ENCODE measurements around the gene SLC24A4.
"Not testable (repeated sequence)": the region's sequence is repeated elsewhere in the genome, so short reads cannot be mapped to it uniquely, and the experiment has no call there.

Gene SLC24A4

DNA sequence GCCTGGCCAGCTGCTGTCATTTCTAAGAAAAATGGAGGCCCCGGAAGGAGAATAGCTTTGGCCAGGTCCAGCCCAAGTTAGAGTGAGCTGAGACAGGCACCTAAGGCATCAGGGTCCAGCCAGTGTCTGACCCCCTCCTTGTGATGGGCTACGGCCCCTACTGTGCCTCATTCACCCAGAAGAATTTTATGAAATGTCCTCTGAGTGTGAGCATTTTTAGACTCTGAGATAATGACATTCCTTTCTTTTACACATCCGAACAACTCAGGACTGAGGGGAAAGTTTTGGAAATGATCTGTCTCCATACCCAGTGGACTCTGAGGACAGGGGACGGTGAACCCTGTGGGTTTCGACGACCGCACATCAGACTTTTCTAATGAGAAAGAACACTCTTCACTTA, 50.4 kb downstream of the SLC24A4 start:
- DNase-seq = no peak

DNA sequence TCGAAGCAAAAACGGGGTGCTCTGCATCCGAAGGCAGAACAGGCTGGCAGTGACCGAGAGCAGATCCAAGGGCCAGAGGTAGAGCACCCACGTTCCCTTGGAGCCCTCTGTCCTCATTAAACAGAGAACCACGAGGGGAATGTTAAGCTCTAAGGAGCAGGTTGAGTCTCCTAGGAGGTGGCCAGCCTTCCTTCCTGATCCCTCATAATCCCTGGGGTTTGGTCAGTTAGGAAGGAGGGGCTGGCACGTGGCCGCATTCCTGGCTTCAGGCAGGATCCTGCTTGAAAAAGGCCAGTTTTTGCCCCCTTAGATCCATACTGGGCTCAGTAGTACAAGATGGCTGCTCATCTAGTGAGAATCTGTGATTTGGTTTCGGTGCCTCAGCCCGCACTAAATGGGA, 57.2 kb downstream of the SLC24A4 start:
- DNase-seq = no peak

DNA sequence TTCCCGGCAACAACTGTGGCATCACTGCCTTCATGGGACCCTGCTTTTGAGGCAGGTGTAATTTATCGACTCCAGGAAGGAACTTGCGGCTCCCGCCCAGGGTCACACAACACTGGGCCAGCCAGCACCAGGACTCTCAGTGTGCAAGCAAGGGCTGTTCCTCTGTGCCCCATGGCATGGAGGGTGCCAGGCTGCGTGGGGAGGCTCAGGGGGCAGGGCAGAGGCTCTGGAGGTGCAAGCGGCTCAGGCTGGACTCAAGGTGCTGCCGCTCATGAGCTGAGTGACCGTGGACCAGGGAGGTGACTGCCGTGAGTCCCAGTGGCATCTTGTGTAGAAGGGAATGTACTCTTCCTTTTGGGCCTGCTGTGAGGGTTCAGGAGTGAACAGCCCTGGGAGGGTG, 57.6 kb downstream of the SLC24A4 start:
- DNase-seq = no peak

DNA sequence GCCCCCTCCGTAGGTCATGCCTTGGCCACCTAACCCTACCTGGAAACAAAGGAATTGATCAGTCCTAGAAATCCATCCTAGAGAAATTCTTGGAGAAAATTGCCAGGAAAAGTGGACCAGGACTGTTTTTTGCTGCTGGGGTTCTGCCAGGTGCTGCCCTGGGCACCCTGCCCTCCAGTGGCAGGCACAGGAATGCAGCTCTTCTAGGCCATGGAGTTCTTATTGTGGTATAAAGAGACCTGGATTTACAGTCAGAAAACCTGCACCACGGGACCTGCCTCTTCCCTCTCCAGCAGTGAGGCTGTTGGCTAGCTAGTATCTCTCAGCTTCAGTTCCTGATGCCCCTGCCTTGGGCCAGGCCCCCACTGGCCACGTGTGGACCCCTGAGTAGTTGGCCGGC, 59.7 kb downstream of the SLC24A4 start:
- no peak for DNase-seq

DNA sequence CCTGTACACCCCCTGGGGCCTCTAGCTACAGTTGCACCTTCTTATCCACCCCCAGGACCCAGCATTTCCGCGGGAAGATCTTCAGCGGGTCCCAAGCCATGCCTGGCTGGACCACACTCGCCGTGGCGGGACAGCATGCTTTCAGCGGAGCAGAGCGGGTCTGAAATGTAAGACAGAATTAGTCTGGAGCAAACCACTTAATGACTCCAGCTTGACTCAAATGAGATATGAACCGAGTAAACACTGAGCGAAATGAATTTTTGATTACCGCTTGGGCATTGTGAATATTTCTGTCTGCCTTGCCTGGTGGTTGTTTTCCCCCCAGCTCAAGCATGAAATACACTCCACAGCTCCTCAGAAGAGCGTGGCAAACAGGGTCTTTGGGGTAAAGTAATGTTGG, 60.8 kb downstream of the SLC24A4 start:
- DNase-seq = no peak

DNA sequence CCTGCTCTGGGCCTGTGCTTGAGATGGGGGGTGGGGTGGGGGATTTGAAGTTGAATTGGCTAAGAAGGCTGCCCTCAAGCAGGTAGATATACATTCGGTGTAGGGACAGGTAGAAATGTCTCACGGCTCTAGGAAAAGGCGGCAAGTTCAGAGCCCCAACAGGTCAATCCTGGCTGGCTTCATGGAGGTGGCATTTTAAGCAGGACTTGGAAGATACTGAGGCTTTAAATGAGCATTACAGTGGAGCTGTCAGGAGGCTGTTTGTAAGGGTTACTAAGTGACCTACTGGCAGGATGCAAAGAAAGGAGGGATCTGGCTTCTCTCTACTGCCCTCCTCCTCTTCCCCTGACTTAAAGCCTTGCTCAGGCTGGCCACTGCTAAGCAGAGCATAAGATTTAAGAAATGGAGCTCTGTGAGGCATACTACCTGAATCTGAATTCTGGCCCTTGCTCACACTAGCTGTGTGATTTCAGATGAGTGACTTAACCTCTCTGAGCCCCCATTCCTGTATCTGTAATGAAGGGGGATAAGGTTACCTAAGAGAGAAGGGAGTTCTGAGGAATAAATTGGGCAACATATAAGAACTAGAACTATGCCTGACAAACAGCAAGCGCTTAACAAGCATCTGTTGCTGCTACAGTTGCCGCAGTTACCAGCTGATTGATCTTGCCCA, 61.6 kb downstream of the SLC24A4 start:
- DNase-seq = no peak

DNA sequence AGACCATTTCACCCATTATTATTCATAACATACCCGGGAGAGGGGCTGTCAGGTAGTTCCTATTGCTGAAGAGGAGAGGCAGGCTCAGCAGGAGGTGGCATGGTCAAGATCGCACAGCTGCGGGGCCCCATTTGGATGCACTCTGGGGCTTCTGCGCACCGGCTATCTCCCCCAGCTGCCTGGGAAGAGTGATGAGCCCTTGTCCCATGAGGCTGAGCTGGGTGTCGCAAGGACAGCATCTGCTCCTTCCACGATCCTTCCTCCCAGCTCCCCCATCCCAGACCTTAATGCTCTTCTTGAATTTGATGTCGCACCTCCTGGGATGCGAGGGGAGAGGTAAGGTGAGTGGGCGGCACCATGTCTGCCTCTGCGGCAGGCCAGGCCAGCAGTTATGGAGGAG, 62.6 kb downstream of the SLC24A4 start:
- DNase-seq = no peak

DNA sequence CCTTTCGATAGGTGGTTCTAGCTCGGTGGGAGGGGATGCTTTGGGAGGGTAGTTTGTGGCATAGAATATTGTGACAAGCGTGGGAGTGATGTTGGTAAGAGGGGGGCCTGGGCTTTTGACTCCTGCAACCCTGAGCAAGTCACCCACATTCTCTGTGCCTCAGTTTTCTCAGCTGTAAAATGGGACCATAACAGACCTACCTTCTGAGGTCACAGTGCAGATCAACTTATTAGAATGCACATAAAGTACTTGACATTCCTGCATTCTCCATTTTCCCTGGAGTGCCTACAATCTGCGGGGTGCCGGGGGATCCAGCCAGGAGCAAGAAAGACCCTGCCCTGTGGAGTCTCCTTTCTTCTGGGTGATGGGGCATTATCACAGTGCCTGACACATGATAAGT, 63.2 kb downstream of the SLC24A4 start:
- DNase-seq = no peak

DNA sequence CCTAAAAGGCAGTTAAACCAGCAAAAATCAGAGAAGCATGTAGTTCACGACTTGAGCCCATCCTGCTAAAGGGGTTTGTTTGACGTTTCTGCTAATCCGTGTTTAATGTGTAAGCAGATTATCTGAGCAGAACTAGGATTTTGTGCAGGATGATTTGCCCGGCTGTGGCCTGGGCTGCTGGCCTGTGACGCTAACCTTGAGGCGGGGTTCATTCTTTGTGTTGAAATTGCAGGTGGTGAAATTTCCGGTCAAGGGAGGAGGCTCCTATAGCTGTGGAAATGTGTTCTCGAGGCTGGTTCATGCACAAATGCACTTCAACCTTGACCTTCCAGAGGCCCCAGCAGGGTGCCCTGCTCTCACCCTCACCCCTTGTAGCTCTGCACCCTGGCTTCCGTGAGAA, 63.7 kb downstream of the SLC24A4 start:
- no peak for DNase-seq

DNA sequence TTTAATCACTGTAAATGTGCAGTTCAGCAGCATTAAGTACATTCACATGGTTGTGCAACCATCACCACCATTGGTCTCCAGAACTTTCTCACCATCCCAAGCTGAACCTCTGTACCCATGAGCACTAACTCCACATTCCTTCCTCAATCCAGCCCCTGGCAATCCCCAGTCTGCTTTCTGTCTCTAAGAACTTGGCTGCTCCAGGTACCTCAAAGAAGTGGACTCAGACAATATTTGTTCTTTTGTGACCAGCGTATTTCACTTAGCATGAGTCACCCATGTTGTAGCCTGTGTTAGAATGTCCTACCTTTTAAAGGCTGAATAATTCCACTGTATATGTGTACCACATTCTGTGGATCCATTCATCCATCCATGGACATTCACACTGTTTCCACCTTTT, 64.6 kb downstream of the SLC24A4 start:
- DNase-seq = no peak

DNA sequence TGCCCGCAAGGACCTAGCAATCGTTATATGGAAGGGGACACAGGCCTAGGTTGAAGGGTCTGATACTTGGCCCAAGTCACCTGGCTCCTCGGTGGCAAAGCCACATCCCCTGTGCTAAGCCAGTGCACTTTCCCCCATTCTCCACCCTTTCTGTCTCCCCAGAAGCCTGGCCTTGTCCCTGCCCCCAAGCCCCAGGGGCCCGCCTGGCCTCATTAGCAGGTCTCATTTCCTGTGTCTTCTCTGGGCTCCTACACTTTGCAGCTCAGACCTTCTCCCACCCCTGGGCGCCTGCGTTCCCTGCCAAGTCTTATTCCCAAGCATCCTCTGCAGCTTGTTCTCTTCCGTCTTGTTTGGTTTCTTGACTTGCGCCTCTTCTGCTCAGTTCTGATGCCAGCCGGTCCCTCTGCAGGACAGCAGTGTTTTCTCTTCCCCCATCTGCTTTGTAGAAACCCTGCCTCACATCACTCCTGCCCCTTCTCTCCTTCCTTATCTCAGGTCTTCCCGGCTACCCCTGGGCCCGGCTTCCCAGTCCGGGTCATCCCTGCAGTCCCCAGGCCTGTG, 66.7 kb downstream of the SLC24A4 start:
- no peak for DNase-seq

DNA sequence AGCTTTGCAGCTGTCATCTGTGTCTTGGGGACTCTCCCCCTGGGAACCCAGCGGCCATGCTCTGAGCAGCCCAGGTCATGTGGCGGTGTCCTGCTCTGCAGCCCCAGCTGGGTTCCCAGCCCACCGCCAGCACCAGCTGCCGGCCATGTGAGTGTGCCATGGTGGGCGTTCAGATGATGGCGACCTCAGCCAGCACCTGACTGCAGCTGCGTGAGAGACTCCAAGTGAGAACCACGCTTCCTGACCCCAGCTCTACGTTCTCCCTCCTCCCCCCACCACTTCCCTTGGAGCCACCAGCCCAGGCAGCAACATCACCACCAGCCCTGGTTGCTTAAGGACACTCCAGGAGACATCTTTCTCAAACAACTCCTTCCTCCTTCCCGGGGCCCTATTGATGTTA, 68.8 kb downstream of the SLC24A4 start:
- DNase-seq = no peak

DNA sequence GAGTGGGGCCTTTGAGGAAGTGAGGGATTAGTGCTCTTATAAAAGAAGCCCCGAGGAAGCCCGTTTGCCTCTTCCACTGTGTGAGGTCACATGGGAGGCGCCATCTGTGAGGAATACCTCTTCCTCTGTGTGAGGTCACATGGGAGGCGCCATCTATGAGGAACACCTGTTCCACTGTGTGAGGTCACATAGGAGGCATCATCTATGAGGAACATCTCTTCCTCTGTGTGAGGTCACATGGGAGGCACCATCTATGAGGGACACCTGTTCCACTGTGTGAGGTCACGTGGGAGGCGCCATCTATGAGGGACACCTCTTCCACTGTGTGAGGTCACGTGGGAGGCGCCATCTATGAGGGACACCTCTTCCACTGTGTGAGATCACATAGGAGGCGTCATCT, 69.7 kb downstream of the SLC24A4 start:
- DNase-seq = no peak

DNA sequence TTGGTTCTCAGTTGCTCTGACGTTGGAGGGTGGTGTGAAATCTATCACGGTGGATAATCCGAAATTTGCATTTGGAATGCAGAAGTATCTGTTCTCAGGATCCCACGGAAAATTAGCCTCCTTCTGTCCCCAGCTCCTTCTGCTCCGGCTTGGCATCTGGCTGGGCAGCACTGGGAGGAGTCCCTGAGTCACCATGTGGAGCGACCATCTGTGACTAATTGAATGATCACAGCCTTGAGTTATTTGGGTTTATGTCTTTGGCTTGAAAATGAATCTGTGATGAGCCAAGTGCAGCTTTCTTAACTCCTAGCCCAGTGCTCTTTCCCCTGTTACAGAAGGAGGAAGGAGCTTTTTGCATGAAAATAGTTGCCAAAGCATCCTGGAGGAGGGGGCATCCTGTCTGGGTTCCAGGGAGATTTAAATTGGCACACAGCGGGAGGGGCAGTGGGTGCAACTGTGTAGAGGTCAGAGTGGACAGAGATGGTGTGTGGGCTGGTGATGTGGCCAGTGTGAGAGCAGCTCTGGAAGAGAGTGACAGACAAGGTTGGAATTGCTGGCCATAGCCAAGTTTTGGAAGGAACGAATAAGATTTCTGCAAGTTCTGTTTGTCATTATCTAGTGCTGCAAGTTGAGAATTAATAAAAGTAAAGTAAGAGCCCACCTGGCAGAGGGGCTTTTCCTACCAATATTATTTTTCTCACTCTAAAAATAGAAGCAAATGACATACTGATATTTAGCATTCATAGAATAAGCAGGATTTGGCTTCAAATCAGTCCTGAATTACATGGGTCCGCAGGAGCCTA, 74.4 kb downstream of the SLC24A4 start:
- DNase-seq = no peak

DNA sequence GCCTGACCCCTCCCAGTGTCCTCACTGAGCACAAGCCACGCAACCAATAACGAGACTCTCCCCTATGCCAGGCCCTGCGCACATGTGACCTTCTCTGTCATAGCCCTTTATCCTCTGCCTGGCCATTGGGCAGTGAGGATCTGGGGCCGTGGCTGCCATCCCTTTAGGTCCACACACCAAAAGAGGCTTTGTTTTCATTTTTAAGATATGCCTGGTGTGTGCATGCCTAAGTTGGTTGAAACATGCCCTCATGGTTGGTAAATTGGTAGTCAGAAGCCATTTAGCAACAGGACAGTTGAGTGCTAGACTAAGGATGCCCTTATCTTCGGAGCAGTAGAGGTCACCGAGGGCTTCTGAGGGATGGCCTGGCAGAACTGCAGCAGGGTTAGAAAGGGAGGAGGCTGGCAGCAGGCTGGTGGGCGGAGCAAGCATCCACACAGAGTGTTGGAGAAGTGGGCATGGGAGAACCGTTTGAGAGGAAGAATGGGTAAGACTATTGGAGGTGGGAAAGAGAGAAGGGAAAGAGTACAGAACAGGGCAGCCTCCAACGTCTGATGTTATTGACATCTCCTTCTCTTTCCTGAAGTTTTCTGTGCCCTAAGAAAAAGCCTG, 75.1 kb downstream of the SLC24A4 start:
- DNase-seq = no peak

DNA sequence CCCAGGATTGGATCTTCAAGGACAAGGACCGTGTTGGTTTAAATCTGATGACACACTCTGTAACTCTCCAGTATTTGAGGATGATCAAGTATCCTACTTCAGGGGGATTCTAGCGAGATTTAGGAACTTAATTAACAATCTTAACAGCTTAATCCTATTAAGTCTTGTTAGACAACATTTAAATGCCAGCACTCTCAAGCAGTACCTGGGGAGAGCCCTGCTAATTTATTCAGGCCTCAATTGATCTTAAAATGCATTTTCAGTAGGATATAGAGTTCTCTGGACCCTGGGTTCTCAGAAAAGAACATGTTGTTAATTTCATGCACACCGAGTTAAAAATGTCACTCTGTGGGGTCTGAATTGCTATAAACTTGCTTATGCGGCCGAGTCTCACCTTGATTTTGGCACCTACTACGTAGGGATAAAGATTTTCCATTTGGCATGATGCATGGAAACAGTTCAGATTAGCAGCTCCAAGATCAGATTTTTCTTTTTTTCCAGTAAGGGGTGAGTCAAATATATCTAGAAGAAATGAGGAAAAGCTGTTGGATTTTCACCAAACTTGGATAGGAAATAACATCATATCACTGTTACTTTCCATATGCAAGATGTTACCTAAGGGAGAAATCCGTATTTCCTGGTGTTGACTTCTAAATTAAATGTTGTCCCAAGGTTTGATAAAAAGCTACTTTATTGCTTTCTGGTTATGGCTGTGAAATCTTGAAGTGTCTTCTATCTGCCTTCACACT, 76.1 kb downstream of the SLC24A4 start:
- no peak for DNase-seq

DNA sequence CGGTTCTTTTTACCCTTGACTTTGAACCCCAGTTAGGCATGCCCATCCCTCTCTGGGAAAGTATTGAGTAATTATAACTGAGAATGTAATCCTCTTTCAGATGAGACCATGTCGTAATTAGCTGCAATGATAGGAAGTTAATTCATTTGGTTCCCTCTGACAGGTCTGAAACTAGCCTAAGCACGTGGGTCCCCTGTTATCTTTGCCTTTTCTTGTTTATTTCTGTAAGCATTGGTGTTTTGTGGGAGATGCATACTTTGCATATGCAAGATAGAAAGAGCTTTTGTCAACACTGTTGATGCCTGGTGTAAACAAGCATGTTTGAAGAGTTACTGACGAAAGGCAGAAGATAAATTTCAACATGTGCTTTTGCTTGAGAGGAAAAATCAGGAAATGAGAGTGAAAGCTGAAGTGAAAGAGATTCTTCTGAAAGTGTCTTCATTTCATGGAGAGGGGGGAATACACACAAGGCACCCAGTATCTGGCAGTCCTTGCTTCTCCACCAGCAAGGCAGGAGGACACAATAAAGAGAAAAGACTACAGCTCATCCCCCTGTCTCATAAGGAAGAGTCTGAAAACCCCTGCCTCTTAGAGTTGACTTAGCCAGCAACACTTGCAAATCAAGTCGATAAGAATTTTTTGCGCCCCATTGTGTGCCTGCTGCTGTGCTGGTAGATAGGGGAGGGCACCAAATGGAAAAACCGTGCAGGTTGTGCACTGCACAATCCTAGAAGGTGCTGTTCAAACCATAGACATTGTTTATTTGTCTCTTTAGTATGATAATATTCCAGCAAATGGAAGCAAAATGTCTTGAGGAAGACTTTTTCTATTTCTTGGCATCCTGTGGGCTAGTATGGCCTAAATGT, 77.8 kb downstream of the SLC24A4 start:
- DNase-seq = no peak

DNA sequence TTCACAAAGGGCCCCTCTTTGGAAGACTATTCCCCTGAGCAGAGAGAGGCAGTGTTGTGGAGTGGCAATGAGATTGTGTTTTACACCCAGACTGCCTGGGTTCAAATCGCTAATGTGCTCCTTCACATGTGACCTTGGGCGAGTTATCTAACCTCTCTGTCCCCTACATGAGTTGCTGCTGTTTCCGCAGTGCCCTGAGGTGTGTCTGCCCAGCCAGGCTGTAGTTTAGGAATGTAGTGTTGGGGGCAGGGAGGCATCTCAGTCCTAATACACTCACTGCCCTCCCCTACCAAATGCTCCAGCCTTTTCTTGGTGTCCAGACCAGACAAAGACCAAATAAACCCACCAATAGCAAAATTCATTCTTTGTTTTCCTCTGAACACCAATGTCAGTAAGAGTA, 78.6 kb downstream of the SLC24A4 start:
- no peak for DNase-seq

DNA sequence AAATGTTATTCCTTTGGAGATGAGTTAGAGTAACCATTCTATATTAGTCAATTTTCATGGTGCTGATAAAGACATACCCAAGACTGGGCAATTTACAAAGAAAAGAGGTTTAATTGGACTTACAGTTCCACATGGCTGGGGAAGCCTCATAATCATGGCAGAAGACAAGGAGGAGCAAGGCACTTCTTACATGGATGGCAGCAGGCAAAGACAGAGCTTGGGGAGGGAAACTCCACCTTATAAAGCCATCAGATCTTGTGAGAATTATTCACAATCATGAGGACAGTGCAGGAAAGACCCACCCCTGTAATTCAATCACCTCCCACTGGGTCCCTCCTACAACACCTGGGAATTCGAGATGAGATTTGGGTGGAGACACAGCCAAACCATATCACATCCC, 79.5 kb downstream of the SLC24A4 start:
- DNase-seq = not testable (repeated sequence)

DNA sequence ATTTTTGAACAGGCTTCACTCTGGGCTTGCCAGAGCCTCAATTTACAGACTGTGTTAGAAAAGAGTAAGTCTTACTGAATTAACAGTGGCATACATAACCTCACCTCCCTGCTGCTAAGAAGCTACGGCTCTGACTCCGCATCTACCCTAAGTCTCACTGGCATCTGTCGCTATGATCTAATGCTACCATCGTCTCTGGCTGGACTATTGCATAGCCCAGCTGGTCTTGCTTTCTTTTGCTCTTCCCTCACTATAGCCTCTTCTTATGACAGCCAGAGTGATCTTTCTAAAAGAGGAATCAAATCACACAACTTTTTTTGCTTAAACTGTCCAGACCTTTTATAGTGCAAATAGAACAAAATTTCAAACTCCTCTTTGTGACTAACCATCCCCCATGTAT, 81.1 kb downstream of the SLC24A4 start:
- DNase-seq = no peak

DNA sequence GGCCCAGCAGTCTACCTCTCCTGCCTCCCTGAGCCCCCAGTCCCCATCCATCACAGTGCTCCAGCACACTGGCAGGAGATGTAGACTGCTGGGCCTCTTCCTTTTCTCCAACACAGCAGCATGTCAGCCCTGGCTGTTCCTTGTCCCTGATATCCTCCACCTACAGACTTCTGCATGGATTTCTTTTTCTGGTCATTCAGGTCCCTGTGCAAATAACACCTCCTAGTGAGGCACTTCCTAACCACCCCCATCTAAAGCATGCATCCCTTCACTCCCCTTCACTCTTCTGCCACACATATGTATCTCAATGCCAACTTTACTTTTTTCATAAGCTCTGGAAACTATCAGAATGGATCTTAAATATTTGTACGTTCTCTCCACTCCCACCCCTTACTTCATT, 81.5 kb downstream of the SLC24A4 start:
- no peak for DNase-seq

DNA sequence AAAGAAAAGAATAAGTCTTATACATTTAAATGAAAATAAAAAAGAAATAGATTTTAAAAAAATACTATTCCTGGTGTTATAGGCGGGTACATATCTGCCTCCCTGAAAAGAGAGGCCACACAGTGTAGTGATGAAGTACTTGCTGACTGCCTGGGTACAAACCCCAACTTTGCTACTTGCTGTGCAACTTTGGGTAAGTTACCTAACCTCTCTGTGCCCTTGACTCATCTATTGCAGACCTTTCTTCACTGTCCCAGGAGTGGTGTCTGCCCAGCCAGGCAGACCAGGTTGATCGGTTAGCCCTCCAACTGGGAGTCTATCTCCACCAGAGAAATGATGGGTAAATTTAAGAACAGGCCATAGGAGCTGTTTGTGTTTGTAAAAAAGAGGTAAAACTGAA, 82.0 kb downstream of the SLC24A4 start:
- no peak for DNase-seq

Data from activated T-cell treated with anti-CD3 and anti-CD28 coated beads, Interleukin-2, amount 50 U/mL, for 48 hours (primary cell).